Measurements from ENCODE around the gene KRT76. TPM values are rescaled to one million over a fixed set of nuclear protein-coding genes. Genes with fewer than 3 reads are reported as not detected.

Gene KRT76
- polyA plus RNA-seq, 4 donors: not detected

GRCh38 chr12:52813885-52814709 lies 37.0 kb upstream of the KRT76 start, which contains the start of gene KRT4:
Gene KRT4 (minus strand): TSS chr12:52814116. CDS start chr12:52814058, 58 bp downstream.
- DNase-seq (ENCODE audit: low read depth in 4 of 4, low spot score in 2 of 4): no peak

GRCh38 chr12:52813203-52813819 lies 36.2 kb upstream of the KRT76 start:
- DNase-seq (ENCODE audit: low read depth in 4 of 4, low spot score in 2 of 4): no peak

- no peak for DNase-seq (ENCODE audit: low read depth in 4 of 4, low spot score in 2 of 4)
These were observed 35.6 kb upstream of the KRT76 start for GRCh38 chr12:52812749-52813148.

- DNase-seq (ENCODE audit: low read depth in 4 of 4, low spot score in 2 of 4): no peak
These were observed 34.9 kb upstream of the KRT76 start for GRCh38 chr12:52812073-52812400.

GRCh38 chr12:52811191-52812072 lies 34.3 kb upstream of the KRT76 start:
- no peak for DNase-seq (ENCODE audit: low read depth in 4 of 4, low spot score in 2 of 4)

GRCh38 chr12:52810554-52810953 lies 33.4 kb upstream of the KRT76 start:
- no peak for DNase-seq (ENCODE audit: low read depth in 4 of 4, low spot score in 2 of 4)

- no peak for DNase-seq (ENCODE audit: low read depth in 4 of 4, low spot score in 2 of 4)
These were observed 32.0 kb upstream of the KRT76 start for GRCh38 chr12:52809166-52809565.

GRCh38 chr12:52808573-52809160 lies 31.5 kb upstream of the KRT76 start:
- no peak for DNase-seq (ENCODE audit: low read depth in 4 of 4, low spot score in 2 of 4)

- DNase-seq (ENCODE audit: low read depth in 4 of 4, low spot score in 2 of 4): no peak
These were observed 30.7 kb upstream of the KRT76 start for GRCh38 chr12:52807544-52808470.

- DNase-seq (ENCODE audit: low read depth in 4 of 4, low spot score in 2 of 4): no peak
These were observed 29.8 kb upstream of the KRT76 start for GRCh38 chr12:52806821-52807543.

GRCh38 chr12:52806169-52806811 lies 29.1 kb upstream of the KRT76 start:
- DNase-seq (ENCODE audit: low read depth in 4 of 4, low spot score in 2 of 4): no peak

- DNase-seq (ENCODE audit: low read depth in 4 of 4, low spot score in 2 of 4): no peak
These were observed 28.6 kb upstream of the KRT76 start for GRCh38 chr12:52805739-52806138.

- DNase-seq (ENCODE audit: low read depth in 4 of 4, low spot score in 2 of 4): no peak
These were observed 27.9 kb upstream of the KRT76 start for GRCh38 chr12:52805000-52805399.

GRCh38 chr12:52802442-52802841 lies 25.3 kb upstream of the KRT76 start:
- no peak for DNase-seq (ENCODE audit: low read depth in 4 of 4, low spot score in 2 of 4)

- DNase-seq (ENCODE audit: low read depth in 4 of 4, low spot score in 2 of 4): no peak
These were observed 24.6 kb upstream of the KRT76 start for GRCh38 chr12:52801773-52802172.

GRCh38 chr12:52800259-52800917 lies 23.2 kb upstream of the KRT76 start:
- no peak for DNase-seq (ENCODE audit: low read depth in 4 of 4, low spot score in 2 of 4)

GRCh38 chr12:52799505-52800211 lies 22.5 kb upstream of the KRT76 start:
- no peak for DNase-seq (ENCODE audit: low read depth in 4 of 4, low spot score in 2 of 4)
